OCI-LY1 (cell line): ENCODE results near the gene TMEM201.

Source experiments
- H2AFZ ChIP-seq: fragments of 200-600 bp; sonication (generic), shearing (Covaris generic); 2 replicates; pipeline ENCODE4 v1.6.0; 2014; ENCODE audit warnings: antibody characterized with exemption, mild to moderate bottlenecking, low read length
- H3F3A ChIP-seq: fragments of 200-600 bp; sonication (generic), shearing (Covaris generic); 2 replicates; pipeline ENCODE4 v1.6.0; 2014; ENCODE audit warnings: mild to moderate bottlenecking, antibody characterized with exemption, low read length, moderate library complexity; ENCODE audit not compliant: insufficient read depth
- H3K27ac ChIP-seq: fragments of 200-600 bp; sonication (generic); 2 replicates; pipeline ENCODE4 v1.5.1; 2014; ENCODE audit warnings: low read length, mixed run types, mild to moderate bottlenecking, low read depth; ENCODE audit not compliant: poor library complexity, severe bottlenecking
- H3K27me3 ChIP-seq: fragments of 200-600 bp; sonication (generic); 2 replicates; pipeline ENCODE4 v1.6.0; 2014; ENCODE audit warnings: antibody characterized with exemption, mild to moderate bottlenecking, low read length, moderate library complexity; ENCODE audit not compliant: insufficient read depth
- H3K36me3 ChIP-seq: fragments of 200-600 bp; sonication (generic); 2 replicates; pipeline ENCODE4 v1.6.1; 2014; ENCODE audit warnings: mild to moderate bottlenecking, antibody characterized with exemption, low read length, moderate library complexity, mixed read lengths; ENCODE audit not compliant: insufficient read depth
- H3K4me1 ChIP-seq: fragments of 200-600 bp; sonication (generic); 2 replicates; pipeline ENCODE4 v1.5.1; 2014; ENCODE audit warnings: mild to moderate bottlenecking, low read length, moderate library complexity; ENCODE audit not compliant: insufficient read depth, severe bottlenecking
- H3K4me2 ChIP-seq: fragments of 200-600 bp; sonication (generic), shearing (Covaris generic); 2 replicates; pipeline ENCODE4 v1.6.1; 2014; ENCODE audit warnings: low read length
- H3K4me3 ChIP-seq: fragments of 200-600 bp; sonication (generic); 2 replicates; pipeline ENCODE4 v1.5.1; 2014; ENCODE audit warnings: low read length, low read depth, mild to moderate bottlenecking, mixed read lengths; ENCODE audit not compliant: poor library complexity, severe bottlenecking
- H3K79me2 ChIP-seq: fragments of 200-600 bp; shearing (Covaris generic); 2 replicates; pipeline ENCODE4 v1.6.1; 2016; ENCODE audit warnings: mixed run types, low read length, mixed read lengths; ENCODE audit not compliant: insufficient read depth
- H3K9ac ChIP-seq: fragments of 200-600 bp; sonication (generic), shearing (Covaris generic); 2 replicates; pipeline ENCODE4 v1.6.1; 2014; ENCODE audit warnings: mild to moderate bottlenecking, low read length, mixed read lengths
- H3K9me2 ChIP-seq: fragments of 200-600 bp; sonication (generic), shearing (Covaris generic); 2 replicates; pipeline ENCODE4 v1.6.1; 2014; ENCODE audit warnings: low read depth, mild to moderate bottlenecking, low read length, mixed read lengths
- H3K9me3 ChIP-seq: fragments of 200-600 bp; shearing (Covaris generic); 2 replicates; pipeline ENCODE4 v1.6.1; 2014; ENCODE audit warnings: low read length, mixed read lengths
- H4K20me1 ChIP-seq: fragments of 200-600 bp; sonication (generic), shearing (Covaris generic); 2 replicates; pipeline ENCODE4 v1.6.0; 2016; ENCODE audit warnings: mild to moderate bottlenecking, low read length; ENCODE audit not compliant: insufficient read depth
- CTCF ChIP-seq: fragments of 200-600 bp; sonication (generic), shearing (Covaris generic); IDR thresholded peaks from 2 replicates; pipeline ENCODE4 v1.5.1; 2017; ENCODE audit warnings: mild to moderate bottlenecking, antibody characterized with exemption, low read length, moderate library complexity, mixed read lengths
- EZH2 ChIP-seq: fragments of 200-600 bp; sonication (generic), shearing (Covaris generic); IDR thresholded peaks from 2 replicates; pipeline ENCODE4 v1.8.0; 2017; ENCODE audit warnings: borderline replicate concordance, mixed run types, mild to moderate bottlenecking, antibody characterized with exemption, low read length, moderate library complexity, mixed read lengths

Gene TMEM201

GRCh38 chr1:9605946-9606455 is 17.3 kb downstream of the TMEM201 start:
- H3K9me3 ChIP-seq, result no peaks in the 10 kb centered on the region
- H3K27me3 ChIP-seq, result no peaks in the 10 kb centered on the region
- no peak overlapping the region for H2AFZ ChIP-seq
- no peak overlapping the region for H3K9ac ChIP-seq
- peaks cover 91% of the 10 kb centered on the region for H3K36me3 ChIP-seq
- H4K20me1 ChIP-seq, result no peaks in the 10 kb centered on the region
- H3K4me2 ChIP-seq, result no peak overlapping the region
- H3K4me3 ChIP-seq, result no peak overlapping the region
- H3K4me1 ChIP-seq, result no peaks in the 10 kb centered on the region
- H3K9me2 ChIP-seq, result no peaks in the 10 kb centered on the region
- no peak overlapping the region for H3K27ac ChIP-seq
- H3K79me2 ChIP-seq, result no peaks in the 10 kb centered on the region
- TF ChIP-seq EZH2, result no peak
- TF ChIP-seq CTCF, result no peak
- no peaks in the 10 kb centered on the region for H3F3A ChIP-seq

DNA sequence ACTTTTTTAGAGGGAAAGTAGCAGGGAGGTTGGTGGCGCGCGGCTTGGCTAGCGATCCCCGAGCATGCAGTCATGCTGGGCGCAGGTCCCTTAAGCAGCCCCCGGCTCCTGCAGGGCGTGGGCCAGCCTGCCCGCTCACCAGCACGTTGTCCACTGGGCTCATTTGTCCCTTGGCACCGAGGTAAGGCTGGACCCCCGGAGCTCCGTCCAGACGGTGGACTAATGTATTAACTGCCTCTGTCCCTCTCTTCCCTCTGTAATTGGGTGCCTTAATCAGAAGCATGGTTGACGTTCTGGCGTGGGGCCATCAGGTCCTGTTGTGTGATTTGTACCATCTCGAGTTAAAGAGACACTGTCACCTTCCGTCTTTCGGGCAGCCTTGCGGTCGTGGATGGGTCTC is 17.7 kb downstream of the TMEM201 start:
- TF ChIP-seq EZH2 (no peak), CTCF (no peak)
- Histone ChIP-seq H3K27me3 (no peaks in the 10 kb centered on the region), H3K9me2 (no peaks in the 10 kb centered on the region), H3K9me3 (no peaks in the 10 kb centered on the region), H3K79me2 (no peaks in the 10 kb centered on the region), H3K27ac (no peak overlapping the region), H3K4me3 (no peak overlapping the region), H3K4me2 (no peak overlapping the region), H3K4me1 (no peaks in the 10 kb centered on the region), H3K9ac (no peak overlapping the region), H2AFZ (no peak overlapping the region), H4K20me1 (no peaks in the 10 kb centered on the region), H3K36me3 (peaks cover 90% of the 10 kb centered on the region), H3F3A (no peaks in the 10 kb centered on the region)

DNA sequence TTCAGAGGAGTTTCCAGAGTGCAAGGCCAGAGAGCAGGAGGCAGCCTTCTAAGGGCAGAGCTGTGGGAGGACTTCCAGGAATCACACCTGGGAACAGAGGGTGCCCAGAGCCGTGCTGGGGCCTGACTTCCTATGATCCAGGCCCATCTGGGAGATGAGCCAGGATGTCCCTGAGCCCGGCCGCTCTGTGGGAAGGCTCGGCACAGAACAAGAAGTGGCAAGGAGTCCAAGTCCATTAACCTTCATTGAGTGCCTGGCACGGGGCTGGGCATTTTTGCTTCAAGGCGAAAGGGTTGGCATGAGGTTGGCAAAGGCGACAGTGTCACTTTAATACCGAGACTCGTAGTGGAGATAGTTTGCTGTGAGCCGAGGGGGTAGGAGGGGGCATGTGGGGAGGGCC is 18.2 kb downstream of the TMEM201 start:
- no peaks in the 10 kb centered on the region for H3K27me3 ChIP-seq
- no peak overlapping the region for H2AFZ ChIP-seq
- no peaks in the 10 kb centered on the region for H3F3A ChIP-seq
- H4K20me1 ChIP-seq, result no peaks in the 10 kb centered on the region
- no peaks in the 10 kb centered on the region for H3K4me1 ChIP-seq
- no peak overlapping the region for H3K4me2 ChIP-seq
- TF ChIP-seq EZH2 (no peak), CTCF (no peak)
- H3K9ac ChIP-seq, result no peak overlapping the region
- no peaks in the 10 kb centered on the region for H3K9me3 ChIP-seq
- peaks cover 90% of the 10 kb centered on the region for H3K36me3 ChIP-seq
- no peak overlapping the region for H3K4me3 ChIP-seq
- H3K27ac ChIP-seq, result no peak overlapping the region
- no peaks in the 10 kb centered on the region for H3K9me2 ChIP-seq
- H3K79me2 ChIP-seq, result no peaks in the 10 kb centered on the region
